Neural progenitor cell (in vitro differentiated cells): ENCODE measurements around the gene WNT9A.

Source experiments
- EZH2 ChIP-seq: fragments of 200-600 bp; sonication (generic); IDR thresholded peaks from 2 replicates; pipeline ENCODE4 v1.6.1; 2017; ENCODE audit warnings: antibody characterized with exemption, mild to moderate bottlenecking, moderate library complexity
- EZH2phosphoT487 ChIP-seq: fragments of 200-600 bp; sonication (generic); IDR thresholded peaks from 2 replicates; pipeline ENCODE4 v1.6.1; 2017; ENCODE audit warnings: antibody characterized with exemption
- TF ChIP-seq, protein P1 (sequence below): fragments of 200-600 bp; sonication (generic); IDR thresholded peaks from 2 replicates; pipeline ENCODE4 v1.5.1; 2017; ENCODE audit warnings: antibody characterized with exemption, mild to moderate bottlenecking

DNA sequence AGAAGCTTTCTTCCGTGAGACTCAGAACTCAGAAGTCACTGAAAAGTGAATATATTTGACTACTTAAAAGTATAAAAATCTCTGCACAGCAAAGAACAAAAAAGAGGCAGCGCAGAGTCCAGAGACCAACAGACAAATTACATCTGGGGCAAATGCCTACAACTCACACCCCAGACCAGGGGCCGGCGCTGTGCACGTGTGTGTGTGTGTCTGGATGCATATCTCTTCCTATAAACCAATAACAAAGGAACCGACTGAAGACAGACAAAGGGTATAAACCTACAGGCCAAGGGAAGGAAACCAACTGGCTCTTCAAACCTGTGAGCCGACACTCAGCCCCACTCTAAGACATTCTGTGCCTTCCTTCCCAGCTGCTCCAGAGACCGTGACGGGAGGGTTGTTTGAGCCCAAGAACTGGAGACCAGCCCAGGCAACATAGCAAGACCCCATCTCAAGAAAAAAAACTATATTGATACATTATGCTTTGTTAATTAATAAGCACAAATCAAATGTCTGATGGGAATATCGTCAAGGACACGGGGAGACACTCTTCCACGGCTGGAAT is 18.8 kb downstream of the WNT9A start:
- TF ChIP-seq, protein P1, sequence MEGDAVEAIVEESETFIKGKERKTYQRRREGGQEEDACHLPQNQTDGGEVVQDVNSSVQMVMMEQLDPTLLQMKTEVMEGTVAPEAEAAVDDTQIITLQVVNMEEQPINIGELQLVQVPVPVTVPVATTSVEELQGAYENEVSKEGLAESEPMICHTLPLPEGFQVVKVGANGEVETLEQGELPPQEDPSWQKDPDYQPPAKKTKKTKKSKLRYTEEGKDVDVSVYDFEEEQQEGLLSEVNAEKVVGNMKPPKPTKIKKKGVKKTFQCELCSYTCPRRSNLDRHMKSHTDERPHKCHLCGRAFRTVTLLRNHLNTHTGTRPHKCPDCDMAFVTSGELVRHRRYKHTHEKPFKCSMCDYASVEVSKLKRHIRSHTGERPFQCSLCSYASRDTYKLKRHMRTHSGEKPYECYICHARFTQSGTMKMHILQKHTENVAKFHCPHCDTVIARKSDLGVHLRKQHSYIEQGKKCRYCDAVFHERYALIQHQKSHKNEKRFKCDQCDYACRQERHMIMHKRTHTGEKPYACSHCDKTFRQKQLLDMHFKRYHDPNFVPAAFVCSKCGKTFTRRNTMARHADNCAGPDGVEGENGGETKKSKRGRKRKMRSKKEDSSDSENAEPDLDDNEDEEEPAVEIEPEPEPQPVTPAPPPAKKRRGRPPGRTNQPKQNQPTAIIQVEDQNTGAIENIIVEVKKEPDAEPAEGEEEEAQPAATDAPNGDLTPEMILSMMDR, result no peak
- TF ChIP-seq EZH2phosphoT487, result no peak
- no peak for TF ChIP-seq EZH2
